H9 (cell line): Measurements from ENCODE around the gene TRIM7. TPM values are rescaled to one million over a fixed set of nuclear protein-coding genes. Genes with fewer than 3 reads are reported as not detected.
A peak's percentile ranks its signal among the peaks of the same experiment; 100 is the strongest.
"Not testable (repeated sequence)": the region's sequence is repeated elsewhere in the genome, so short reads cannot be mapped to it uniquely, and the experiment has no call there.

Experiments used
- DNase-seq: peaks from one replicate; pipeline ENCODE4 v3.0.0-alpha.2; 2017
- H2AFZ ChIP-seq: one replicate; pipeline ENCODE4 v1.6.1; 2013; ENCODE audit warnings: mild to moderate bottlenecking, low read length, control low read depth, moderate library complexity
- H2AK5ac ChIP-seq: 2 replicates; pipeline ENCODE4 v1.6.1; 2013; ENCODE audit warnings: low read length, control low read depth, mixed read lengths; ENCODE audit not compliant: insufficient read length
- H2BK120ac ChIP-seq: one replicate; pipeline ENCODE4 v1.6.1; 2013; ENCODE audit warnings: low read depth, mild to moderate bottlenecking, low read length, control low read depth, inconsistent platforms; ENCODE audit not compliant: poor library complexity, severe bottlenecking
- H2BK12ac ChIP-seq: 2 replicates; pipeline ENCODE4 v1.6.1; 2013; ENCODE audit warnings: low read length, control low read depth, mixed read lengths, low read depth; ENCODE audit not compliant: insufficient read length
- H2BK15ac ChIP-seq: 2 replicates; pipeline ENCODE4 v1.6.1; 2013; ENCODE audit warnings: low read depth, low read length, control low read depth
- H2BK20ac ChIP-seq: one replicate; pipeline ENCODE4 v1.6.1; 2013; ENCODE audit warnings: low read depth, mild to moderate bottlenecking, low read length, control low read depth, inconsistent platforms; ENCODE audit not compliant: poor library complexity, severe bottlenecking
- H2BK5ac ChIP-seq: 2 replicates; pipeline ENCODE4 v1.6.1; 2013; ENCODE audit warnings: low read length, control low read depth, mixed read lengths; ENCODE audit not compliant: insufficient read length
- H3K14ac ChIP-seq: 2 replicates; pipeline ENCODE4 v1.6.1; 2013; ENCODE audit warnings: low read length, control low read depth; ENCODE audit not compliant: insufficient read depth
- H3K18ac ChIP-seq: 2 replicates; pipeline ENCODE4 v1.6.1; 2013; ENCODE audit warnings: low read depth, mild to moderate bottlenecking, mixed read lengths, low read length, control low read depth; ENCODE audit not compliant: insufficient read length
- H3K23ac ChIP-seq: 2 replicates; pipeline ENCODE4 v1.6.1; 2013; ENCODE audit warnings: low read length, control low read depth, mixed read lengths, low read depth; ENCODE audit not compliant: insufficient read length
- H3K23me2 ChIP-seq: 2 replicates; pipeline ENCODE4 v1.6.1; 2013; ENCODE audit warnings: low read depth, mild to moderate bottlenecking, mixed read lengths, low read length, control low read depth; ENCODE audit not compliant: insufficient read length, poor library complexity, severe bottlenecking
- H3K27ac ChIP-seq: 2 replicates; pipeline ENCODE4 v1.5.1; 2013; ENCODE audit warnings: low read length, control low read depth, mixed read lengths, low read depth; ENCODE audit not compliant: insufficient read length
- H3K27me3 ChIP-seq: 2 replicates; pipeline ENCODE4 v1.6.1; 2013; ENCODE audit warnings: low read length, control low read depth, inconsistent platforms; ENCODE audit not compliant: insufficient read depth
- H3K4ac ChIP-seq: 2 replicates; pipeline ENCODE4 v1.6.1; 2013; ENCODE audit warnings: low read depth, mild to moderate bottlenecking, control low read depth, inconsistent platforms, low read length, moderate library complexity
- H3K4me1 ChIP-seq: 2 replicates; pipeline ENCODE4 v1.6.1; 2013; ENCODE audit warnings: low read length, control low read depth, inconsistent platforms; ENCODE audit not compliant: insufficient read depth
- H3K4me2 ChIP-seq: 2 replicates; pipeline ENCODE4 v1.6.1; 2013; ENCODE audit warnings: low read length, control low read depth, mixed read lengths; ENCODE audit not compliant: insufficient read length, insufficient read depth
- H3K56ac ChIP-seq: 2 replicates; pipeline ENCODE4 v1.6.1; 2013; ENCODE audit warnings: low read depth, mild to moderate bottlenecking, mixed read lengths, low read length, control low read depth; ENCODE audit not compliant: insufficient read length
- H3K79me1 ChIP-seq: 2 replicates; pipeline ENCODE4 v1.6.1; 2013; ENCODE audit warnings: low read depth, mild to moderate bottlenecking, moderate library complexity, low read length, control low read depth, inconsistent platforms; ENCODE audit not compliant: insufficient read depth, poor library complexity, severe bottlenecking
- H3K79me2 ChIP-seq: 2 replicates; pipeline ENCODE4 v1.6.1; 2013; ENCODE audit warnings: low read length, control low read depth, inconsistent platforms; ENCODE audit not compliant: insufficient read depth
- H3K9ac ChIP-seq: 2 replicates; pipeline ENCODE4 v1.6.1; 2013; ENCODE audit warnings: low read length, control low read depth, mixed read lengths; ENCODE audit not compliant: insufficient read length; ENCODE audit errors: extremely low read depth
- H3K9me3 ChIP-seq: one replicate; pipeline ENCODE4 v1.6.1; 2013; ENCODE audit warnings: low read depth, low read length, inconsistent platforms; ENCODE audit not compliant: control insufficient read depth
- H3T11ph ChIP-seq: one replicate; pipeline ENCODE4 v1.6.1; 2013; ENCODE audit warnings: mild to moderate bottlenecking, low read length, control low read depth, inconsistent platforms
- H4K20me1 ChIP-seq: one replicate; pipeline ENCODE4 v1.6.1; 2013; ENCODE audit not compliant: control insufficient read depth, insufficient read length, insufficient read depth
- H4K5ac ChIP-seq: 2 replicates; pipeline ENCODE4 v1.6.1; 2013; ENCODE audit warnings: low read depth, mild to moderate bottlenecking, mixed read lengths, low read length, control low read depth; ENCODE audit not compliant: insufficient read length
- H4K8ac ChIP-seq: replicated peaks from 2 replicates; pipeline ENCODE4 v1.6.1; 2013; ENCODE audit warnings: low read length, control low read depth, mixed read lengths, low read depth; ENCODE audit not compliant: insufficient read length
- H4K91ac ChIP-seq: 2 replicates; pipeline ENCODE4 v1.6.1; 2013; ENCODE audit warnings: low read depth, mild to moderate bottlenecking, moderate library complexity, mixed read lengths, low read length, control low read depth; ENCODE audit not compliant: insufficient read length
- H3K27ac Mint-ChIP-seq, 3 experiments: 2 replicates in 2 of 3; 3 replicates in 1 of 3; pipeline ENCODE4 v1.8.0; 2020 to 2021; ENCODE audit warnings: mixed read lengths in 3 of 3, mild to moderate bottlenecking in 1 of 3, moderate library complexity in 1 of 3
- H3K27me3 Mint-ChIP-seq: 2 replicates; pipeline ENCODE4 v1.8.0; 2021; ENCODE audit warnings: low read depth, mild to moderate bottlenecking, moderate library complexity, mixed read lengths
- H3K36me3 Mint-ChIP-seq, 3 experiments: 2 replicates in 2 of 3; 3 replicates in 1 of 3; pipeline ENCODE4 v1.8.0; 2020 to 2021; ENCODE audit warnings: low read depth in 3 of 3, mixed read lengths in 3 of 3; ENCODE audit not compliant: insufficient read depth in 1 of 3
- H3K4me1 Mint-ChIP-seq, 2 experiments: 2 replicates each; pipeline ENCODE4 v1.8.0; 2020; ENCODE audit warnings: mixed read lengths in 2 of 2
- H3K4me3 Mint-ChIP-seq, 2 experiments: 2 replicates in 1 of 2; 3 replicates in 1 of 2; pipeline ENCODE4 v1.8.0; 2020 to 2021; ENCODE audit warnings: mild to moderate bottlenecking in 2 of 2, mixed read lengths in 2 of 2, moderate library complexity in 1 of 2
- H3K9me3 Mint-ChIP-seq, 2 experiments: 2 replicates in 1 of 2; 3 replicates in 1 of 2; pipeline ENCODE4 v1.8.0; 2020; ENCODE audit warnings: mild to moderate bottlenecking in 2 of 2, mixed read lengths in 2 of 2, moderate library complexity in 1 of 2
- CTCF ChIP-seq: fragments of 200-600 bp; sonication (generic); conservative IDR thresholded peaks from 3 replicates; pipeline ENCODE4 v1.8.0; 2021; ENCODE audit warnings: antibody characterized with exemption, mild to moderate bottlenecking
- WGBS: extraction: QIAGEN DNeasy Blood & Tissue Kit; methylation state at CpG from one replicate; pipeline ENCODE4 v1.1.7; 2013; ENCODE audit warnings: missing lambda C conversion rate, low lambda C conversion rate, mixed read lengths; ENCODE audit not compliant: insufficient read length; ENCODE audit errors: extremely low coverage; 5-methylcytosine and 5-hydroxymethylcytosine counted together
- total RNA-seq: library from RNA; stranded (reverse); gene quantifications from 2 replicates; pipeline ENCODE4 v1.2.1, GENCODE V29; 2021

Gene TRIM7
- total RNA-seq, 1 experiment from 2014 or later = not detected

- H3K9ac ChIP-seq = no peak overlapping the region
- Mint-ChIP-seq H3K36me3 (peaks cover 0 to 4% (median 0%) of the 10 kb centered on the region in 3 experiments; a peak in 1 of 7 replicates), H3K27ac (no peak overlapping the region), H3K9me3 (peaks cover 9 to 11% of the 10 kb centered on the region in 2 experiments; a peak in 3 of 5 replicates), H3K4me3 (no peak overlapping the region; a peak in 1 of 5 replicates), H3K27me3 (peaks cover 29% of the 10 kb centered on the region), H3K4me1 (peaks cover 10 to 21% of the 10 kb centered on the region in 2 experiments)
- no peak overlapping the region for H2BK12ac ChIP-seq
- no peak overlapping the region for H2BK20ac ChIP-seq
- no peak overlapping the region for H2AFZ ChIP-seq
- H3K79me2 ChIP-seq = no peaks in the 10 kb centered on the region
- H3K56ac ChIP-seq = no peak overlapping the region
- H3K79me1 ChIP-seq = no peaks in the 10 kb centered on the region
- H4K20me1 ChIP-seq = no peaks in the 10 kb centered on the region
- no peak overlapping the region for H2BK5ac ChIP-seq
- H3K4me1 ChIP-seq = no peaks in the 10 kb centered on the region; the same call in 1 of the 2 replicates
- no peak overlapping the region for H3K23ac ChIP-seq
- H4K8ac ChIP-seq = no peak overlapping the region
- no peak overlapping the region for H2BK120ac ChIP-seq
- H3K14ac ChIP-seq = no peak overlapping the region
- peak; percentile 39; the same call in 2 of the 3 replicates for TF ChIP-seq CTCF
- H2AK5ac ChIP-seq = no peak overlapping the region
- H3K23me2 ChIP-seq = peaks cover 4% of the 10 kb centered on the region
- no peak for DNase-seq
- no peak overlapping the region for H3K4me2 ChIP-seq
- no peak overlapping the region for H3K18ac ChIP-seq
- no peak overlapping the region for H4K5ac ChIP-seq
- no CpG with 5 or more reads among the region's 7 CpGs for WGBS
- H2BK15ac ChIP-seq = no peak overlapping the region
- no peak overlapping the region for H3K4ac ChIP-seq
- no peak overlapping the region for H3K27ac ChIP-seq
- H4K91ac ChIP-seq = no peak overlapping the region
- H3K27me3 ChIP-seq = peaks cover 3% of the 10 kb centered on the region
- no peaks in the 10 kb centered on the region for H3K9me3 ChIP-seq
- H3T11ph ChIP-seq = no peak overlapping the region
These were observed 6.2 kb upstream of the TRIM7 start for GRCh38 chr5:181211208-181211607.

GRCh38 chr5:181210698-181211097, 5.7 kb upstream of the TRIM7 start:
- H2BK5ac ChIP-seq, H4K8ac ChIP-seq, H3K27me3 ChIP-seq, H2BK15ac ChIP-seq, H3K4ac ChIP-seq, H4K91ac ChIP-seq, H3K27ac ChIP-seq, H3K4me2 ChIP-seq, H3K9ac ChIP-seq, H3K4me1 ChIP-seq, H4K5ac ChIP-seq, DNase-seq, H2BK20ac ChIP-seq, H3K4me3 Mint-ChIP-seq, H4K20me1 ChIP-seq, H3T11ph ChIP-seq, H2BK120ac ChIP-seq, H3K9me3 ChIP-seq, H3K23me2 ChIP-seq, H3K79me2 ChIP-seq, H2BK12ac ChIP-seq, H2AK5ac ChIP-seq, H3K36me3 Mint-ChIP-seq, H3K23ac ChIP-seq, H3K27ac Mint-ChIP-seq, H3K18ac ChIP-seq, H3K14ac ChIP-seq, H3K79me1 ChIP-seq, H3K56ac ChIP-seq, H2AFZ ChIP-seq: not testable (repeated sequence)
- no CpG with 5 or more reads among the region's 17 CpGs for WGBS
- H3K27me3 Mint-ChIP-seq = peaks cover 30% of the 10 kb centered on the region
- peaks cover 14 to 25% of the 10 kb centered on the region in 2 experiments for H3K4me1 Mint-ChIP-seq
- H3K9me3 Mint-ChIP-seq = peaks cover 9 to 15% of the 10 kb centered on the region in 2 experiments; a peak in 3 of 5 replicates
